Measurements from ENCODE around the gene PRR23A. TPM values are rescaled to one million over a fixed set of nuclear protein-coding genes. Genes with fewer than 3 reads are reported as not detected.
A peak's percentile ranks its signal among the peaks of the same experiment; 100 is the strongest.

The PRR23A gene
- total RNA-seq, 1 experiment from 2014 or later, result not detected

GRCh38 chr3:139052802-139053600, 46.9 kb upstream of the PRR23A start (continued):
- no peak for TF ChIP-seq E2F1 (CRISPR knock-in tag; IDR thresholded peaks at IDR 0.05)
- TF ChIP-seq SOX15 (CRISPR knock-in tag; IDR thresholded peaks at IDR 0.05), result no peak
- TF ChIP-seq NR3C1 (CRISPR knock-in tag; conservative IDR thresholded peaks at IDR 0.05; ENCODE audit: low read depth), result no peak

GRCh38 chr3:139044366-139045210, 38.5 kb upstream of the PRR23A start, which contains the start of gene PRR23C:
TSS of gene PRR23C (minus strand) at chr3:139044892. CDS start at chr3:139044620, 272 bp downstream.
- Mint-ChIP-seq H3K9me3 (peaks cover 20% of the 10 kb centered on the region), H3K27me3 (ENCODE audit: low read depth) (no peaks in the 10 kb centered on the region; the same call in 1 of the 2 replicates), H3K4me3 (no peak within 1 kb of the TSS), H3K4me1 (no peaks in the 10 kb centered on the region), H3K36me3 (peaks cover 2% of the 10 kb centered on the region; the same call in 1 of the 2 replicates), H3K27ac (no peak within 1 kb of the TSS)
- CTCF ChIA-PET, result interaction anchor here (0.6 kb wide), 1 partner anchor 1995 kb away, joined by 3 read pairs; no protein-coding TSS in a partner anchor
- ATAC-seq (peak; percentile 73), DNase-seq (ENCODE audit: low spot score) (peak; percentile 14)
- POLR2A ChIA-PET, result no interaction called here
- TF ChIP-seq ETV6 (CRISPR knock-in tag; IDR thresholded peaks at IDR 0.05) (no peak), NFYB (CRISPR knock-in tag; conservative IDR thresholded peaks at IDR 0.05; ENCODE audit: low read depth) (0 out of 2 replicates have a peak, but pooled peaks have one; percentile 5), NR1H2 (CRISPR knock-in tag; IDR thresholded peaks at IDR 0.05) (no peak), ERG (CRISPR knock-in tag; IDR thresholded peaks at IDR 0.05) (no peak), ZNF138 (CRISPR knock-in tag; conservative IDR thresholded peaks at IDR 0.05) (no peak), ZNF396 (CRISPR knock-in tag; IDR thresholded peaks at IDR 0.05; ENCODE audit: borderline replicate concordance) (no peak), KAT7 (CRISPR knock-in tag; IDR thresholded peaks at IDR 0.05; ENCODE audit: borderline replicate concordance) (no peak)

GRCh38 chr3:139043554-139044365, 37.7 kb upstream of the PRR23A start:
- CTCF ChIA-PET, result interaction anchor here (0.6 kb wide), 1 partner anchor 1996 kb away, joined by 3 read pairs; no protein-coding TSS in a partner anchor
- Mint-ChIP-seq H3K27me3 (ENCODE audit: low read depth) (no peaks in the 10 kb centered on the region; the same call in 1 of the 2 replicates), H3K9me3 (peaks cover 20% of the 10 kb centered on the region), H3K27ac (no peak overlapping the region), H3K36me3 (peaks cover 2% of the 10 kb centered on the region; the same call in 1 of the 2 replicates), H3K4me3 (no peak overlapping the region), H3K4me1 (no peaks in the 10 kb centered on the region; the same call in 1 of the 2 replicates)
- POLR2A ChIA-PET, result interaction anchor here (0.5 kb wide), 1 partner anchor 383 kb away, joined by 4 read pairs; no protein-coding TSS in a partner anchor
- no peak for ATAC-seq
- DNase-seq (ENCODE audit: low spot score), result no peak
- TF ChIP-seq GTF2I (CRISPR knock-in tag; conservative IDR thresholded peaks at IDR 0.05), result no peak
- no peak for TF ChIP-seq MAX (CRISPR knock-in tag; IDR thresholded peaks at IDR 0.05)
- no peak for TF ChIP-seq MLX (CRISPR knock-in tag; IDR thresholded peaks at IDR 0.05)
- no peak for TF ChIP-seq RORB (CRISPR knock-in tag; IDR thresholded peaks at IDR 0.05)
- TF ChIP-seq NFE2L1 (CRISPR knock-in tag; IDR thresholded peaks at IDR 0.05), result no peak
- no peak for TF ChIP-seq E2F1 (CRISPR knock-in tag; IDR thresholded peaks at IDR 0.05)
- no peak for TF ChIP-seq SMAD4 (CRISPR knock-in tag; IDR thresholded peaks at IDR 0.05)
- TF ChIP-seq ZBTB21 (CRISPR knock-in tag; IDR thresholded peaks at IDR 0.05; ENCODE audit: borderline replicate concordance), result no peak
- TF ChIP-seq AR (CRISPR knock-in tag; IDR thresholded peaks at IDR 0.05), result no peak
- no peak for TF ChIP-seq ZNF423 (CRISPR knock-in tag; IDR thresholded peaks at IDR 0.05)
- no peak for TF ChIP-seq ZNF219 (CRISPR knock-in tag; IDR thresholded peaks at IDR 0.05; ENCODE audit: borderline replicate concordance)
- TF ChIP-seq PRRX2 (CRISPR knock-in tag; IDR thresholded peaks at IDR 0.05), result no peak
